GM12878 (cell line): ENCODE data around the gene TBC1D20. TPM values are rescaled to one million over a fixed set of nuclear protein-coding genes. Genes with fewer than 3 reads are reported as not detected.

ENCODE experiments used
- ATF2 ChIP-seq: IDR thresholded peaks from 2 replicates; pipeline ENCODE4 v1.6.1; 2012; ENCODE audit warnings: low read length, inconsistent platforms
- EED ChIP-seq: sonication (generic); IDR thresholded peaks from 2 replicates; pipeline ENCODE4 v1.6.1; 2016; ENCODE audit warnings: antibody characterized with exemption, low read depth
- ELK1 ChIP-seq: IDR thresholded peaks from 2 replicates; pipeline ENCODE4 v1.6.1; 2012; ENCODE audit warnings: low read depth, low read length, improper control_type of control experiment
- HDAC6 ChIP-seq: fragments of 200-600 bp; sonication (generic); IDR thresholded peaks from one replicate; pipeline ENCODE4 v1.8.0; 2017; ENCODE audit warnings: antibody characterized with exemption; ENCODE audit not compliant: unreplicated experiment
- HDGF ChIP-seq: fragments of 450-650 bp; IDR thresholded peaks from 2 replicates; pipeline ENCODE4 v1.6.1; 2016; ENCODE audit warnings: antibody characterized with exemption
- KAT2A ChIP-seq: conservative IDR thresholded peaks from 2 replicates; pipeline ENCODE4 v1.6.1; 2011; ENCODE audit warnings: low read depth, low read length; ENCODE audit not compliant: control insufficient read depth
- MEF2A ChIP-seq: IDR thresholded peaks from 2 replicates; pipeline ENCODE4 v1.6.1; 2011; ENCODE audit warnings: low read depth, mild to moderate bottlenecking, low read length, moderate library complexity; ENCODE audit not compliant: insufficient read depth
- MLLT1 ChIP-seq: fragments of 450-650 bp; IDR thresholded peaks from 2 replicates; pipeline ENCODE4 v1.6.1; 2016; ENCODE audit warnings: mild to moderate bottlenecking
- SPI1 ChIP-seq: IDR thresholded peaks from 2 replicates; pipeline ENCODE4 v1.6.1; 2011; ENCODE audit warnings: low read depth, mild to moderate bottlenecking, low read length, moderate library complexity, borderline replicate concordance; ENCODE audit not compliant: insufficient read depth
- SREBF1 ChIP-seq: IDR thresholded peaks from 2 replicates; pipeline ENCODE4 v1.6.1; 2012; ENCODE audit warnings: mild to moderate bottlenecking, low read length
- TCF7 ChIP-seq: IDR thresholded peaks from 2 replicates; pipeline ENCODE4 v1.6.1; 2014; ENCODE audit warnings: antibody characterized with exemption, borderline replicate concordance
- polyA plus RNA-seq, 11 experiments: library from polyadenylated mRNA; depleted of rRNA in 4 of 11; unstranded in 6 of 11; stranded (reverse) in 5 of 11; fragments of >200 nt; fragmentation: Nextera tagmentation in 4 of 11; fragmentation: Illumina TruSeq in 1 of 11; extraction: Ambion mirVana in 4 of 11; extraction: Trizol in 1 of 11; gene quantifications; 1 replicate in 1 of 11; 2 replicates in 10 of 11; pipeline versions ENCODE4 v1.2.1 to v1.2.3, GENCODE V29; 2011 to 2016; ENCODE audit warnings: inconsistent platforms in 2 of 11, missing spikeins in 2 of 11, low read depth in 1 of 11
- total RNA-seq, 4 experiments: library from RNA; depleted of rRNA in 3 of 4; stranded (reverse); fragments of >200 nt in 3 of 4; fragmentation: Illumina TruSeq in 1 of 4; extraction: Trizol in 1 of 4; gene quantifications; 2 replicates each; pipeline versions ENCODE4 v1.2.1 to v1.2.3, GENCODE V29; 2013 to 2021

Gene TBC1D20
- total and polyA plus RNA-seq, 10 of the 15 experiments (the other 5 are each of a cell fraction or from before 2014, with no cell fraction given) = 4.3 to 17.9 (median 11.2) TPM

GRCh38 chr20:421685-422250 is 40.6 kb downstream of the TBC1D20 start (continued):
- TF ChIP-seq HDAC6 = no peak
- TF ChIP-seq EED = no peak
- TF ChIP-seq ATF2 = no peak
- no peak for TF ChIP-seq KAT2A
- no peak for TF ChIP-seq SREBF1
- TF ChIP-seq MLLT1 = no peak
- no peak for TF ChIP-seq HDGF
- TF ChIP-seq ELK1 = no peak
- TF ChIP-seq TCF7 = no peak
- TF ChIP-seq MEF2A = no peak
- TF ChIP-seq SPI1 = no peak
